H1 (cell line): ENCODE results near the gene TSEN54. TPM values are rescaled to one million over a fixed set of nuclear protein-coding genes. Genes with fewer than 3 reads are reported as not detected.

Experiments
- CTCF ChIA-PET: fragments of 300-600 bp; sonication (Branson Sonifier 250); formaldehyde crosslinking; loops from one replicate; lab custom pipeline; 2021; ENCODE audit not compliant: partially characterized antibody; lab: Charles Lee
- POLR2A ChIA-PET: fragments of 300-600 bp; sonication (Branson Sonifier 250); formaldehyde crosslinking; loops from one replicate; lab custom pipeline; 2021; ENCODE audit warnings: inconsistent platforms; ENCODE audit not compliant: partially characterized antibody; lab: Charles Lee
- DNase-seq, 2 experiments: peaks; one replicate each; pipeline versions ENCODE4 v3.0.0 to v3.0.0-alpha.2; 2010 to 2022; ENCODE audit warnings: low spot score in 2 of 2, low read depth in 1 of 2, mixed read lengths in 1 of 2
- FAIRE-seq: peaks from 2 replicates; lab custom pipeline; 2011; peaks lifted over from hg19 to GRCh38; lab: Jason Lieb, UNC
- H2AFZ ChIP-seq: 2 replicates; pipeline ENCODE4 v1.8.1; 2012; ENCODE audit warnings: low read length, inconsistent platforms
- H2AK5ac ChIP-seq: 2 replicates; pipeline ENCODE4 v1.6.1; 2013; ENCODE audit warnings: low read depth, low read length
- H2BK120ac ChIP-seq: replicated peaks from 2 replicates; pipeline ENCODE3; 2013; ENCODE audit warnings: low read depth, low read length, inconsistent platforms
- H2BK12ac ChIP-seq: 2 replicates; pipeline ENCODE4 v1.6.1; 2013; ENCODE audit warnings: low read depth, low read length
- H2BK15ac ChIP-seq: 2 replicates; pipeline ENCODE4 v1.6.1; 2013; ENCODE audit warnings: low read length
- H2BK20ac ChIP-seq: 2 replicates; pipeline ENCODE4 v1.6.1; 2013; ENCODE audit warnings: low read length
- H2BK5ac ChIP-seq: 2 replicates; pipeline ENCODE4 v1.6.1; 2013; ENCODE audit warnings: low read depth, low read length
- H3K14ac ChIP-seq: 2 replicates; pipeline ENCODE4 v1.6.1; 2013; ENCODE audit warnings: inconsistent platforms; ENCODE audit not compliant: insufficient read length
- H3K18ac ChIP-seq: 2 replicates; pipeline ENCODE4 v1.6.1; 2013; ENCODE audit warnings: low read length; ENCODE audit errors: extremely low read depth
- H3K23ac ChIP-seq: 2 replicates; pipeline ENCODE4 v1.6.1; 2013; ENCODE audit warnings: inconsistent platforms; ENCODE audit not compliant: insufficient read length
- H3K23me2 ChIP-seq: 2 replicates; pipeline ENCODE4 v1.6.1; 2013; ENCODE audit warnings: low read depth, low read length
- H3K27ac ChIP-seq: 2 replicates; pipeline ENCODE4 v1.6.1; 2011; ENCODE audit warnings: low read depth, low read length, inconsistent platforms
- H3K27me3 ChIP-seq, 4 experiments: replicated peaks in 1 of 4; 1 replicate in 1 of 4; 2 replicates in 3 of 4; pipeline versions ENCODE4 v1.6.1 to v1.8.1; 2011 to 2013; ENCODE audit warnings: low read length in 3 of 4, mild to moderate bottlenecking in 3 of 4, inconsistent platforms in 2 of 4, mixed read lengths in 2 of 4, moderate library complexity in 1 of 4; ENCODE audit not compliant: control insufficient read depth in 3 of 4, insufficient read depth in 3 of 4; ENCODE audit errors: extremely low read depth in 1 of 4
- H3K36me3 ChIP-seq, 4 experiments: 2 replicates each; pipeline versions ENCODE4 v1.6.1 to v1.8.1; 2011 to 2013; ENCODE audit warnings: mild to moderate bottlenecking in 4 of 4, low read length in 3 of 4, moderate library complexity in 2 of 4, control low read depth in 1 of 4, inconsistent platforms in 1 of 4; ENCODE audit not compliant: insufficient read depth in 4 of 4, control insufficient read depth in 2 of 4
- H3K4ac ChIP-seq: replicated peaks from 2 replicates; pipeline ENCODE3; 2013; ENCODE audit warnings: low read length, low read depth, mixed read lengths, inconsistent platforms; ENCODE audit not compliant: insufficient read length
- H3K4me1 ChIP-seq, 4 experiments: replicated peaks in 1 of 4; 1 replicate in 1 of 4; 2 replicates in 3 of 4; pipeline versions ENCODE4 v1.6.1 to v1.8.1; 2011 to 2013; ENCODE audit warnings: low read length in 3 of 4, inconsistent platforms in 2 of 4, mixed read lengths in 1 of 4; ENCODE audit not compliant: insufficient read depth in 4 of 4, control insufficient read depth in 3 of 4
- H3K4me2 ChIP-seq, 2 experiments: 2 replicates each; pipeline versions ENCODE4 v1.6.1 to v1.8.1; 2011 to 2013; ENCODE audit warnings: low read depth in 2 of 2, low read length in 2 of 2, control low read depth in 1 of 2, inconsistent platforms in 1 of 2, mild to moderate bottlenecking in 1 of 2; ENCODE audit not compliant: insufficient read depth in 1 of 2
- H3K4me3 ChIP-seq, 4 experiments: fragments of 200-600, 300-600 bp in 1 of 4; sonication (generic), shearing (Covaris generic), sonication (Bioruptor Twin) in 1 of 4; 2 replicates each; pipeline versions ENCODE4 v1.5.1 to v1.8.1; 2011 to 2016; ENCODE audit warnings: low read length in 4 of 4, low read depth in 3 of 4, control low read depth in 2 of 4, inconsistent platforms in 2 of 4, mild to moderate bottlenecking in 2 of 4, mixed read lengths in 1 of 4, moderate library complexity in 1 of 4; ENCODE audit not compliant: insufficient read depth in 2 of 4; ENCODE audit errors: extremely low read depth in 1 of 4
- H3K56ac ChIP-seq: replicated peaks from 2 replicates; pipeline ENCODE3; 2013; ENCODE audit warnings: low read depth, mild to moderate bottlenecking, mixed read lengths, low read length, inconsistent platforms; ENCODE audit not compliant: insufficient read length
- H3K79me1 ChIP-seq: 2 replicates; pipeline ENCODE4 v1.6.1; 2013; ENCODE audit warnings: low read depth, low read length, control low read depth
- H3K79me2 ChIP-seq, 2 experiments: 2 replicates each; pipeline versions ENCODE4 v1.6.1 to v1.8.1; 2012 to 2013; ENCODE audit warnings: low read length in 2 of 2, mild to moderate bottlenecking in 2 of 2, inconsistent platforms in 1 of 2; ENCODE audit not compliant: insufficient read depth in 2 of 2, control insufficient read depth in 1 of 2
- H3K9ac ChIP-seq, 4 experiments: replicated peaks in 1 of 4; 1 replicate in 1 of 4; 2 replicates in 3 of 4; pipeline versions ENCODE4 v1.6.1 to v1.8.1; 2011 to 2013; ENCODE audit warnings: low read depth in 3 of 4, low read length in 3 of 4, control low read depth in 2 of 4, mild to moderate bottlenecking in 2 of 4, moderate library complexity in 2 of 4, inconsistent platforms in 1 of 4; ENCODE audit errors: extremely low read depth in 1 of 4
- H3K9me3 ChIP-seq, 2 experiments: 2 replicates each; pipeline versions ENCODE4 v1.6.1 to v1.8.1; 2012 to 2013; ENCODE audit warnings: mild to moderate bottlenecking in 2 of 2, moderate library complexity in 2 of 2, control low read depth in 1 of 2, inconsistent platforms in 1 of 2, low read depth in 1 of 2, low read length in 1 of 2, mixed read lengths in 1 of 2; ENCODE audit not compliant: insufficient read depth in 2 of 2
- H4K20me1 ChIP-seq, 2 experiments: replicated peaks in 1 of 2; 2 replicates each; pipeline versions ENCODE3 to v1.8.1; 2011 to 2013; ENCODE audit warnings: inconsistent platforms in 2 of 2, low read length in 2 of 2, mild to moderate bottlenecking in 1 of 2; ENCODE audit not compliant: insufficient read depth in 2 of 2, control insufficient read depth in 1 of 2
- H4K5ac ChIP-seq: 2 replicates; pipeline ENCODE4 v1.6.1; 2013; ENCODE audit warnings: low read length, low read depth, mixed read lengths, inconsistent platforms; ENCODE audit not compliant: insufficient read length
- H4K8ac ChIP-seq: 2 replicates; pipeline ENCODE4 v1.8.0; 2013; ENCODE audit warnings: mild to moderate bottlenecking, moderate library complexity, low read length, inconsistent platforms; ENCODE audit not compliant: insufficient read depth; ENCODE audit errors: extremely low read depth
- H4K91ac ChIP-seq: replicated peaks from 2 replicates; pipeline ENCODE3; 2013; ENCODE audit warnings: low read length, mixed read lengths, inconsistent platforms; ENCODE audit not compliant: insufficient read length
- BCL11A ChIP-seq, 2 experiments: IDR thresholded peaks; one replicate each; pipeline ENCODE4 v1.6.1; 2011; ENCODE audit warnings: low read depth in 2 of 2, low read length in 2 of 2, mild to moderate bottlenecking in 2 of 2
- BRCA1 ChIP-seq: IDR thresholded peaks from 2 replicates; pipeline ENCODE4 v1.6.1; 2012; ENCODE audit warnings: low read depth, low read length, improper control_type of control experiment
- CEBPB ChIP-seq: IDR thresholded peaks from 2 replicates; pipeline ENCODE4 v1.6.1; 2012; ENCODE audit warnings: low read depth, low read length
- FOSL1 ChIP-seq: IDR thresholded peaks from 2 replicates; pipeline ENCODE4 v1.6.1; 2011; ENCODE audit warnings: mild to moderate bottlenecking, low read depth, low read length, moderate library complexity; ENCODE audit not compliant: insufficient read depth
- GABPA ChIP-seq: IDR thresholded peaks from 2 replicates; pipeline ENCODE4 v1.6.1; 2011; ENCODE audit warnings: mild to moderate bottlenecking, low read length, moderate library complexity, borderline replicate concordance; ENCODE audit not compliant: insufficient read depth
- KDM4A ChIP-seq: IDR thresholded peaks from one replicate; pipeline ENCODE4 v1.7.1; 2012; ENCODE audit warnings: low read depth, mild to moderate bottlenecking, moderate library complexity, low read length, inconsistent platforms; ENCODE audit not compliant: severe bottlenecking
- KDM5A ChIP-seq: fragments of 200-600 bp; IDR thresholded peaks from 2 replicates; pipeline ENCODE4 v1.7.1; 2012; ENCODE audit warnings: mild to moderate bottlenecking, low read length, inconsistent platforms, mixed read lengths
- NRF1 ChIP-seq: IDR thresholded peaks from 2 replicates; pipeline ENCODE4 v1.6.1; 2011; ENCODE audit warnings: mild to moderate bottlenecking, low read depth, low read length, improper control_type of control experiment
- RAD21 ChIP-seq, 2 experiments: IDR thresholded peaks in 1 of 2; conservative IDR thresholded peaks in 1 of 2; 2 replicates each; pipeline ENCODE4 v1.6.1; 2011; ENCODE audit warnings: low read depth in 2 of 2, low read length in 2 of 2, improper control_type of control experiment in 1 of 2, inconsistent platforms in 1 of 2, mild to moderate bottlenecking in 1 of 2, moderate library complexity in 1 of 2
- RXRA ChIP-seq: IDR thresholded peaks from 2 replicates; pipeline ENCODE4 v1.6.1; 2011; ENCODE audit warnings: low read depth, mild to moderate bottlenecking, low read length, moderate library complexity; ENCODE audit not compliant: insufficient read depth
- SP2 ChIP-seq: IDR thresholded peaks from 2 replicates; pipeline ENCODE4 v1.6.1; 2012; ENCODE audit warnings: mild to moderate bottlenecking, low read length, inconsistent platforms
- TBP ChIP-seq: IDR thresholded peaks from 2 replicates; pipeline ENCODE4 v1.6.1; 2011; ENCODE audit warnings: low read depth, low read length, improper control_type of control experiment
- YY1 ChIP-seq: IDR thresholded peaks from 2 replicates; pipeline ENCODE4 v1.6.1; 2011; ENCODE audit warnings: low read depth, mild to moderate bottlenecking, low read length
- WGBS, 2 experiments: shearing (Covaris generic) in 1 of 2; methylation state at CpG; one replicate each; pipeline versions ENCODE4 v1.1.6 to v1.1.7; 2013 to 2015; ENCODE audit warnings: low lambda C conversion rate in 2 of 2, mixed read lengths in 2 of 2, inconsistent platforms in 1 of 2, low coverage in 1 of 2, missing lambda C conversion rate in 1 of 2; ENCODE audit not compliant: insufficient replicate concordance in 2 of 2, insufficient coverage in 1 of 2, insufficient read length in 1 of 2; ENCODE audit errors: extremely low coverage in 1 of 2, missing lambda C conversion rate in 1 of 2; 5-methylcytosine and 5-hydroxymethylcytosine counted together
- polyA plus RNA-seq, 7 experiments: library from polyadenylated mRNA; depleted of rRNA in 3 of 7; stranded (reverse) in 5 of 7; unstranded in 2 of 7; fragments of >200 nt in 5 of 7; fragments of 200-250 nt in 2 of 7; gene quantifications; 1 replicate in 5 of 7; 2 replicates in 1 of 7; 4 replicates in 1 of 7; pipeline versions ENCODE4 v1.2.1 to v1.2.3, GENCODE V29; 2011 to 2013; ENCODE audit warnings: missing spikeins in 2 of 7, mixed read lengths in 2 of 7
- total RNA-seq: library from RNA; stranded (reverse); fragmentation: NEBNext Ultra II Directional; extraction: Animal tissue kit (Norgen Biotek cat#: 25700); gene quantifications from 2 replicates; pipeline ENCODE4 v1.2.1, GENCODE V29; 2021

The TSEN54 gene
- total and polyA plus RNA-seq, 2 of the 8 experiments (the other 6 are each of a cell fraction or from before 2014, with no cell fraction given), result 43.6 to 60.3 TPM

DNA sequence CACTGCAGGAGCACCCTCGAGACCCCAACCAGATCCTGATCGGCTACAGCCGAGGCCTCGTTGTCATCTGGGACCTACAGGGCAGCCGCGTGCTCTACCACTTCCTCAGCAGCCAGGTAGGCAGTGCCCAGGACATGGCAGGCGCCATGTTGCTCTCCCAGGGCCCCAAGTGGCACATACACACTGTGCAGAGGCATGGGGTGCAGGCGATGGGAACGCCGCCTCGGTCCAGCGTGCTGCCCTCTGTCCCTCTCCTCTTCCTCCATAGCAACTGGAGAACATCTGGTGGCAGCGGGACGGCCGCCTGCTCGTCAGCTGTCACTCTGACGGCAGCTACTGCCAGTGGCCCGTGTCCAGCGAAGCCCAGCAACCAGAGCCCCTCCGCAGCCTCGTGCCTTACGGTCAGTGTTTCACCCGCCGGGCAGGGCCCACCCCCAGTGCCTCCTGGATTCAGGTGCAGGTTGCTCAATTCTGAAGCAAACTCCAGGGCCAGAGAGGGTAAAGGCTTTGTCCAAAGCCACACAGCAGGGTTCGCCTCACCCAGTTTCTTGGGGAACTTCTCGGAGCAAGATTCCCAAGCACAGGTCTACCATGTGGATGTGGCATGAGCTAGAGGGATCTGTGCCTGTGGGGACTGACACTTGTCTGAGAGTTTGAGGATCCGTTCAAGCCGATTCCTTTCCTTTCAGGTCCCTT, 46.9 kb downstream of the TSEN54 start:
- H3K18ac ChIP-seq, result no peak overlapping the region
- H3K56ac ChIP-seq, result no peak overlapping the region
- no peak overlapping the region for H2BK5ac ChIP-seq
- no peak overlapping the region for H3K4ac ChIP-seq
- no peak overlapping the region for H2AFZ ChIP-seq
- POLR2A ChIA-PET, result no interaction called here
- no peak overlapping the region for H3K9ac ChIP-seq
- WGBS, 2 experiments, result 90% methylated on average over 24 of the region's 28 CpGs; no CpG with 5 or more reads in 1 of the 2 experiments
- no peak for FAIRE-seq
- no peak overlapping the region for H3K27ac ChIP-seq
- peaks cover 0 to 4% (median 0%) of the 10 kb centered on the region in 4 experiments; a peak in 1 of 7 replicates for H3K4me1 ChIP-seq
- no peak overlapping the region for H4K8ac ChIP-seq
- CTCF ChIA-PET, result interaction anchor here (1.5 kb wide), 1 partner anchor 33 kb away, joined by 3 read pairs; no protein-coding TSS in a partner anchor
- H3K79me1 ChIP-seq, result no peaks in the 10 kb centered on the region
- peaks cover 0 to 10% of the 10 kb centered on the region in 2 experiments for H4K20me1 ChIP-seq
- no peaks in the 10 kb centered on the region for H3K23me2 ChIP-seq
- no peak overlapping the region for H4K91ac ChIP-seq
- no peak overlapping the region for H2AK5ac ChIP-seq
- H3K79me2 ChIP-seq, result no peaks in the 10 kb centered on the region
- no peak overlapping the region for H3K4me3 ChIP-seq
- no peak overlapping the region for H2BK12ac ChIP-seq
- H3K4me2 ChIP-seq, result no peak overlapping the region
- H4K5ac ChIP-seq, result no peak overlapping the region
- no peaks in the 10 kb centered on the region for H3K9me3 ChIP-seq
- H3K14ac ChIP-seq, result no peak overlapping the region
- DNase-seq, result no peak
- no peaks in the 10 kb centered on the region for H3K27me3 ChIP-seq
- H3K36me3 ChIP-seq, result peaks cover 3 to 15% (median 10%) of the 10 kb centered on the region in 4 experiments
- no peak overlapping the region for H2BK15ac ChIP-seq
- no peak overlapping the region for H2BK120ac ChIP-seq
- H3K23ac ChIP-seq, result no peak overlapping the region
- no peak overlapping the region for H2BK20ac ChIP-seq
- TF ChIP-seq YY1 (no peak), CEBPB (no peak), SP2 (no peak), NRF1 (no peak), KDM4A (no peak), BRCA1 (no peak), RXRA (no peak), BCL11A (IDR thresholded peaks at IDR 0.05; ENCODE audit: low read depth in 2 of 2, low read length in 2 of 2) (no peak), KDM5A (no peak), RAD21 (IDR thresholded peaks at IDR 0.05 in 1 of 2, conservative IDR thresholded peaks at IDR 0.05 in 1 of 2; ENCODE audit: low read depth in 2 of 2, low read length in 2 of 2) (no peak), FOSL1 (no peak), TBP (no peak), GABPA (no peak)
